Keratinocyte (primary cell): ENCODE measurements around the gene B4GALT2. TPM values are rescaled to one million over a fixed set of nuclear protein-coding genes. Genes with fewer than 3 reads are reported as not detected.

Experiments
- DNase-seq: peaks from one replicate; pipeline ENCODE4 v3.0.0-alpha.2; 2011; ENCODE audit warnings: low read depth, missing footprints, low spot score
- FAIRE-seq: peaks from 2 replicates; lab custom pipeline; 2011; peaks lifted over from hg19 to GRCh38; lab: Jason Lieb, UNC
- H2AFZ ChIP-seq: 2 replicates; pipeline ENCODE4 v1.6.0; 2012; ENCODE audit warnings: low read length, control low read depth, inconsistent platforms; ENCODE audit not compliant: control insufficient read depth
- H3K27ac ChIP-seq: 2 replicates; pipeline ENCODE4 v1.5.1; 2011; ENCODE audit warnings: low read length; ENCODE audit not compliant: control insufficient read depth, insufficient read depth
- H3K27me3 ChIP-seq: 3 replicates; pipeline ENCODE4 v1.6.0; 2011; ENCODE audit warnings: low read length; ENCODE audit not compliant: control insufficient read depth, insufficient read depth; ENCODE audit errors: extremely low read depth
- H3K36me3 ChIP-seq, 2 experiments: 2 replicates in 1 of 2; 3 replicates in 1 of 2; pipeline ENCODE4 v1.5.1; 2011; ENCODE audit warnings: low read length in 2 of 2, mild to moderate bottlenecking in 1 of 2; ENCODE audit not compliant: control insufficient read depth in 2 of 2, insufficient read depth in 2 of 2; ENCODE audit errors: extremely low read depth in 1 of 2
- H3K4me1 ChIP-seq: 3 replicates; pipeline ENCODE4 v1.5.1; 2011; ENCODE audit warnings: low read length; ENCODE audit not compliant: control insufficient read depth, insufficient read depth; ENCODE audit errors: extremely low read depth
- H3K4me2 ChIP-seq: 3 replicates; pipeline ENCODE4 v1.6.0; 2011; ENCODE audit warnings: low read depth, low read length; ENCODE audit not compliant: control insufficient read depth, insufficient read depth; ENCODE audit errors: extremely low read depth
- H3K4me3 ChIP-seq, 3 experiments: fragments of 200-600 bp in 1 of 3; sonication (generic) in 1 of 3; 2 replicates in 2 of 3; 3 replicates in 1 of 3; pipeline ENCODE4 v1.5.1; 2011 to 2016; ENCODE audit warnings: low read length in 3 of 3, mild to moderate bottlenecking in 3 of 3, control low read depth in 2 of 3, inconsistent platforms in 1 of 3, low read depth in 1 of 3, mixed read lengths in 1 of 3, mixed run types in 1 of 3, moderate library complexity in 1 of 3; ENCODE audit not compliant: control insufficient read depth in 2 of 3, insufficient read depth in 2 of 3; ENCODE audit errors: extremely low read depth in 1 of 3
- H3K79me2 ChIP-seq: 2 replicates; pipeline ENCODE4 v1.6.0; 2012; ENCODE audit warnings: low read length; ENCODE audit not compliant: control insufficient read depth, insufficient read depth
- H3K9ac ChIP-seq: 3 replicates; pipeline ENCODE4 v1.6.0; 2011; ENCODE audit warnings: low read length; ENCODE audit not compliant: control insufficient read depth, insufficient read depth; ENCODE audit errors: extremely low read depth
- H3K9me1 ChIP-seq: 3 replicates; pipeline ENCODE4 v1.6.0; 2011; ENCODE audit warnings: low read length; ENCODE audit not compliant: control insufficient read depth, insufficient read depth; ENCODE audit errors: extremely low read depth
- H3K9me3 ChIP-seq: 2 replicates; pipeline ENCODE4 v1.5.1; 2012; ENCODE audit warnings: low read depth, low read length; ENCODE audit not compliant: control insufficient read depth
- H4K20me1 ChIP-seq: 3 replicates; pipeline ENCODE4 v1.6.0; 2011; ENCODE audit warnings: low read length; ENCODE audit not compliant: control insufficient read depth, insufficient read depth; ENCODE audit errors: extremely low read depth
- EZH2 ChIP-seq: IDR thresholded peaks from one replicate; pipeline ENCODE4 v1.6.1; 2012; ENCODE audit warnings: inconsistent platforms, mild to moderate bottlenecking, low read length, moderate library complexity
- dilution Hi-C: fragments of 300-500 bp; cut with MboI; formaldehyde crosslinking; loops from one replicate; pipeline ENCODE4 v1.7.0; 2020; ENCODE audit warnings: low sequenced_read_pairs; ENCODE audit not compliant: extremely low pct_ligation_motif_present
- polyA plus RNA-seq, 5 experiments: library from polyadenylated mRNA; depleted of rRNA in 3 of 5; stranded (reverse) in 3 of 5; stranded (forward) in 1 of 5; unstranded in 1 of 5; fragments of >200 nt; gene quantifications; 1 replicate in 1 of 5; 2 replicates in 3 of 5; 3 replicates in 1 of 5; pipeline versions ENCODE4 v1.2.1 to v1.2.3, GENCODE V29; 2011 to 2012; ENCODE audit warnings: missing spikeins in 2 of 5, low read depth in 1 of 5, low replicate concordance in 1 of 5
- TF ChIP-seq, protein P1 (sequence below), 3 experiments: IDR thresholded peaks in 1 of 3; conservative IDR thresholded peaks in 1 of 3; optimal IDR thresholded peaks in 1 of 3; 2 replicates in 2 of 3; 3 replicates in 1 of 3; pipeline versions ENCODE3 to v1.5.1; 2011; ENCODE audit warnings: low read length in 3 of 3, mild to moderate bottlenecking in 3 of 3, moderate library complexity in 2 of 3, control low read depth in 1 of 3, inconsistent platforms in 1 of 3; ENCODE audit not compliant: insufficient read depth in 2 of 3; ENCODE audit errors: extremely low read depth in 1 of 3

B4GALT2 gene
- polyA plus RNA-seq, 1 donor (not counting 4 experiments of a cell fraction or from before 2014, with no cell fraction given), result 39.6 TPM

GRCh38 chr1:43996733-43997115, 17.7 kb downstream of the B4GALT2 start:
- Histone ChIP-seq H2AFZ (no peak overlapping the region), H3K9ac (no peak overlapping the region), H3K4me3 (no peak overlapping the region), H3K27me3 (no peaks in the 10 kb centered on the region), H3K4me1 (peaks cover 15% of the 10 kb centered on the region), H3K79me2 (no peaks in the 10 kb centered on the region), H3K9me1 (no peaks in the 10 kb centered on the region), H4K20me1 (no peaks in the 10 kb centered on the region), H3K9me3 (no peaks in the 10 kb centered on the region), H3K27ac (no peak overlapping the region), H3K36me3 (peaks cover 2 to 3% of the 10 kb centered on the region in 2 experiments), H3K4me2 (no peak overlapping the region)
- TF ChIP-seq EZH2, result no peak
- TF ChIP-seq, protein P1, sequence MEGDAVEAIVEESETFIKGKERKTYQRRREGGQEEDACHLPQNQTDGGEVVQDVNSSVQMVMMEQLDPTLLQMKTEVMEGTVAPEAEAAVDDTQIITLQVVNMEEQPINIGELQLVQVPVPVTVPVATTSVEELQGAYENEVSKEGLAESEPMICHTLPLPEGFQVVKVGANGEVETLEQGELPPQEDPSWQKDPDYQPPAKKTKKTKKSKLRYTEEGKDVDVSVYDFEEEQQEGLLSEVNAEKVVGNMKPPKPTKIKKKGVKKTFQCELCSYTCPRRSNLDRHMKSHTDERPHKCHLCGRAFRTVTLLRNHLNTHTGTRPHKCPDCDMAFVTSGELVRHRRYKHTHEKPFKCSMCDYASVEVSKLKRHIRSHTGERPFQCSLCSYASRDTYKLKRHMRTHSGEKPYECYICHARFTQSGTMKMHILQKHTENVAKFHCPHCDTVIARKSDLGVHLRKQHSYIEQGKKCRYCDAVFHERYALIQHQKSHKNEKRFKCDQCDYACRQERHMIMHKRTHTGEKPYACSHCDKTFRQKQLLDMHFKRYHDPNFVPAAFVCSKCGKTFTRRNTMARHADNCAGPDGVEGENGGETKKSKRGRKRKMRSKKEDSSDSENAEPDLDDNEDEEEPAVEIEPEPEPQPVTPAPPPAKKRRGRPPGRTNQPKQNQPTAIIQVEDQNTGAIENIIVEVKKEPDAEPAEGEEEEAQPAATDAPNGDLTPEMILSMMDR (optimal IDR thresholded peaks at IDR 0.05 in 1 of 3, IDR thresholded peaks at IDR 0.05 in 1 of 3, conservative IDR thresholded peaks at IDR 0.05 in 1 of 3; ENCODE audit: extremely low read depth in 1 of 3, insufficient read depth in 2 of 3, low read length in 3 of 3), result no peak
- dilution Hi-C loops, result no loop called here
- FAIRE-seq (no peak), DNase-seq (no peak)

- TF ChIP-seq EZH2, result no peak
- TF ChIP-seq, protein P1 (optimal IDR thresholded peaks at IDR 0.05 in 1 of 3, IDR thresholded peaks at IDR 0.05 in 1 of 3, conservative IDR thresholded peaks at IDR 0.05 in 1 of 3; ENCODE audit: extremely low read depth in 1 of 3, insufficient read depth in 2 of 3, low read length in 3 of 3), result no peak
- dilution Hi-C loops, result no loop called here
- Histone ChIP-seq H3K4me3 (no peak overlapping the region), H3K79me2 (no peaks in the 10 kb centered on the region), H3K9me3 (no peaks in the 10 kb centered on the region), H2AFZ (no peak overlapping the region), H3K27me3 (no peaks in the 10 kb centered on the region), H3K4me1 (peaks cover 9% of the 10 kb centered on the region), H3K36me3 (peaks cover 2 to 3% of the 10 kb centered on the region in 2 experiments), H3K9me1 (no peaks in the 10 kb centered on the region), H4K20me1 (no peaks in the 10 kb centered on the region), H3K4me2 (no peak overlapping the region), H3K27ac (no peak overlapping the region), H3K9ac (no peak overlapping the region)
- DNase-seq (no peak), FAIRE-seq (no peak)
Measured at GRCh38 chr1:43997295-43997999, 18.4 kb downstream of the B4GALT2 start.
